Retinal pigment epithelial cell (primary cell): Measurements from ENCODE around the gene BPIFB3.
A peak's percentile ranks its signal among the peaks of the same experiment; 100 is the strongest.
"Not testable (repeated sequence)": the region's sequence is repeated elsewhere in the genome, so short reads cannot be mapped to it uniquely, and the experiment has no call there.

Experiments
- DNase-seq: peaks from one replicate; pipeline ENCODE4 v3.0.0-alpha.2; 2010; ENCODE audit warnings: low read depth
- H3K4me3 ChIP-seq: 2 replicates; pipeline ENCODE4 v1.5.1; 2011; ENCODE audit warnings: mild to moderate bottlenecking, low read length, control low read depth, moderate library complexity
- CTCF ChIP-seq: conservative IDR thresholded peaks from 2 replicates; pipeline ENCODE4 v1.5.1; 2011; ENCODE audit warnings: low read depth, low read length, control low read depth, inconsistent platforms

BPIFB3 gene

GRCh38 chr20:33091693-33092092, 38.0 kb downstream of the BPIFB3 start:
- TF ChIP-seq CTCF: no peak
- no peak for DNase-seq
- H3K4me3 ChIP-seq: no peak overlapping the region

GRCh38 chr20:33092361-33092760, 38.7 kb downstream of the BPIFB3 start:
- no peak overlapping the region for H3K4me3 ChIP-seq
- DNase-seq: no peak
- TF ChIP-seq CTCF: no peak

GRCh38 chr20:33093074-33093473, 39.4 kb downstream of the BPIFB3 start:
- no peak for DNase-seq
- no peak for TF ChIP-seq CTCF
- H3K4me3 ChIP-seq: no peak overlapping the region

- no peak for DNase-seq
- no peak for TF ChIP-seq CTCF
- no peak overlapping the region for H3K4me3 ChIP-seq
Measured at GRCh38 chr20:33093582-33093981, 39.9 kb downstream of the BPIFB3 start.

- no peak for DNase-seq
- no peak for TF ChIP-seq CTCF
- H3K4me3 ChIP-seq: no peak overlapping the region
Measured at GRCh38 chr20:33095249-33095648, 41.5 kb downstream of the BPIFB3 start.

GRCh38 chr20:33095902-33096584, 42.3 kb downstream of the BPIFB3 start:
- H3K4me3 ChIP-seq: not testable (repeated sequence)
- peak; percentile 28 for DNase-seq
- peak; percentile 94 for TF ChIP-seq CTCF

- no peak for TF ChIP-seq CTCF
- H3K4me3 ChIP-seq: no peak overlapping the region
- DNase-seq: no peak
Measured at GRCh38 chr20:33097001-33097400, 43.3 kb downstream of the BPIFB3 start.
